H1 (cell line): ENCODE data around the gene FKBP1B. TPM values are rescaled to one million over a fixed set of nuclear protein-coding genes. Genes with fewer than 3 reads are reported as not detected.

Experiments used
- CTCF ChIA-PET: fragments of 300-600 bp; sonication (Branson Sonifier 250); formaldehyde crosslinking; loops from one replicate; lab custom pipeline; 2021; ENCODE audit not compliant: partially characterized antibody; lab: Charles Lee
- POLR2A ChIA-PET: fragments of 300-600 bp; sonication (Branson Sonifier 250); formaldehyde crosslinking; loops from one replicate; lab custom pipeline; 2021; ENCODE audit warnings: inconsistent platforms; ENCODE audit not compliant: partially characterized antibody; lab: Charles Lee
- DNase-seq, 2 experiments: peaks; one replicate each; pipeline versions ENCODE4 v3.0.0 to v3.0.0-alpha.2; 2010 to 2022; ENCODE audit warnings: low spot score in 2 of 2, low read depth in 1 of 2, mixed read lengths in 1 of 2
- FAIRE-seq: peaks from 2 replicates; lab custom pipeline; 2011; peaks lifted over from hg19 to GRCh38; lab: Jason Lieb, UNC
- H2AFZ ChIP-seq: 2 replicates; pipeline ENCODE4 v1.8.1; 2012; ENCODE audit warnings: low read length, inconsistent platforms
- H2AK5ac ChIP-seq: 2 replicates; pipeline ENCODE4 v1.6.1; 2013; ENCODE audit warnings: low read depth, low read length
- H2BK120ac ChIP-seq: replicated peaks from 2 replicates; pipeline ENCODE3; 2013; ENCODE audit warnings: low read depth, low read length, inconsistent platforms
- H2BK12ac ChIP-seq: 2 replicates; pipeline ENCODE4 v1.6.1; 2013; ENCODE audit warnings: low read depth, low read length
- H2BK15ac ChIP-seq: 2 replicates; pipeline ENCODE4 v1.6.1; 2013; ENCODE audit warnings: low read length
- H2BK20ac ChIP-seq: 2 replicates; pipeline ENCODE4 v1.6.1; 2013; ENCODE audit warnings: low read length
- H2BK5ac ChIP-seq: 2 replicates; pipeline ENCODE4 v1.6.1; 2013; ENCODE audit warnings: low read depth, low read length
- H3K14ac ChIP-seq: 2 replicates; pipeline ENCODE4 v1.6.1; 2013; ENCODE audit warnings: inconsistent platforms; ENCODE audit not compliant: insufficient read length
- H3K18ac ChIP-seq: 2 replicates; pipeline ENCODE4 v1.6.1; 2013; ENCODE audit warnings: low read length; ENCODE audit errors: extremely low read depth
- H3K23ac ChIP-seq: 2 replicates; pipeline ENCODE4 v1.6.1; 2013; ENCODE audit warnings: inconsistent platforms; ENCODE audit not compliant: insufficient read length
- H3K23me2 ChIP-seq: 2 replicates; pipeline ENCODE4 v1.6.1; 2013; ENCODE audit warnings: low read depth, low read length
- H3K27ac ChIP-seq: 2 replicates; pipeline ENCODE4 v1.6.1; 2011; ENCODE audit warnings: low read depth, low read length, inconsistent platforms
- H3K27me3 ChIP-seq, 4 experiments: replicated peaks in 1 of 4; 1 replicate in 1 of 4; 2 replicates in 3 of 4; pipeline versions ENCODE4 v1.6.1 to v1.8.1; 2011 to 2013; ENCODE audit warnings: low read length in 3 of 4, mild to moderate bottlenecking in 3 of 4, inconsistent platforms in 2 of 4, mixed read lengths in 2 of 4, moderate library complexity in 1 of 4; ENCODE audit not compliant: control insufficient read depth in 3 of 4, insufficient read depth in 3 of 4; ENCODE audit errors: extremely low read depth in 1 of 4
- H3K36me3 ChIP-seq, 4 experiments: 2 replicates each; pipeline versions ENCODE4 v1.6.1 to v1.8.1; 2011 to 2013; ENCODE audit warnings: mild to moderate bottlenecking in 4 of 4, low read length in 3 of 4, moderate library complexity in 2 of 4, control low read depth in 1 of 4, inconsistent platforms in 1 of 4; ENCODE audit not compliant: insufficient read depth in 4 of 4, control insufficient read depth in 2 of 4
- H3K4ac ChIP-seq: replicated peaks from 2 replicates; pipeline ENCODE3; 2013; ENCODE audit warnings: low read length, low read depth, mixed read lengths, inconsistent platforms; ENCODE audit not compliant: insufficient read length
- H3K4me1 ChIP-seq, 4 experiments: replicated peaks in 1 of 4; 1 replicate in 1 of 4; 2 replicates in 3 of 4; pipeline versions ENCODE4 v1.6.1 to v1.8.1; 2011 to 2013; ENCODE audit warnings: low read length in 3 of 4, inconsistent platforms in 2 of 4, mixed read lengths in 1 of 4; ENCODE audit not compliant: insufficient read depth in 4 of 4, control insufficient read depth in 3 of 4
- H3K4me2 ChIP-seq, 2 experiments: 2 replicates each; pipeline versions ENCODE4 v1.6.1 to v1.8.1; 2011 to 2013; ENCODE audit warnings: low read depth in 2 of 2, low read length in 2 of 2, control low read depth in 1 of 2, inconsistent platforms in 1 of 2, mild to moderate bottlenecking in 1 of 2; ENCODE audit not compliant: insufficient read depth in 1 of 2
- H3K4me3 ChIP-seq, 4 experiments: fragments of 200-600, 300-600 bp in 1 of 4; sonication (generic), shearing (Covaris generic), sonication (Bioruptor Twin) in 1 of 4; 2 replicates each; pipeline versions ENCODE4 v1.5.1 to v1.8.1; 2011 to 2016; ENCODE audit warnings: low read length in 4 of 4, low read depth in 3 of 4, control low read depth in 2 of 4, inconsistent platforms in 2 of 4, mild to moderate bottlenecking in 2 of 4, mixed read lengths in 1 of 4, moderate library complexity in 1 of 4; ENCODE audit not compliant: insufficient read depth in 2 of 4; ENCODE audit errors: extremely low read depth in 1 of 4
- H3K56ac ChIP-seq: replicated peaks from 2 replicates; pipeline ENCODE3; 2013; ENCODE audit warnings: low read depth, mild to moderate bottlenecking, mixed read lengths, low read length, inconsistent platforms; ENCODE audit not compliant: insufficient read length
- H3K79me1 ChIP-seq: 2 replicates; pipeline ENCODE4 v1.6.1; 2013; ENCODE audit warnings: low read depth, low read length, control low read depth
- H3K79me2 ChIP-seq, 2 experiments: 2 replicates each; pipeline versions ENCODE4 v1.6.1 to v1.8.1; 2012 to 2013; ENCODE audit warnings: low read length in 2 of 2, mild to moderate bottlenecking in 2 of 2, inconsistent platforms in 1 of 2; ENCODE audit not compliant: insufficient read depth in 2 of 2, control insufficient read depth in 1 of 2
- H3K9ac ChIP-seq, 4 experiments: replicated peaks in 1 of 4; 1 replicate in 1 of 4; 2 replicates in 3 of 4; pipeline versions ENCODE4 v1.6.1 to v1.8.1; 2011 to 2013; ENCODE audit warnings: low read depth in 3 of 4, low read length in 3 of 4, control low read depth in 2 of 4, mild to moderate bottlenecking in 2 of 4, moderate library complexity in 2 of 4, inconsistent platforms in 1 of 4; ENCODE audit errors: extremely low read depth in 1 of 4
- H3K9me3 ChIP-seq, 2 experiments: 2 replicates each; pipeline versions ENCODE4 v1.6.1 to v1.8.1; 2012 to 2013; ENCODE audit warnings: mild to moderate bottlenecking in 2 of 2, moderate library complexity in 2 of 2, control low read depth in 1 of 2, inconsistent platforms in 1 of 2, low read depth in 1 of 2, low read length in 1 of 2, mixed read lengths in 1 of 2; ENCODE audit not compliant: insufficient read depth in 2 of 2
- H4K20me1 ChIP-seq, 2 experiments: replicated peaks in 1 of 2; 2 replicates each; pipeline versions ENCODE3 to v1.8.1; 2011 to 2013; ENCODE audit warnings: inconsistent platforms in 2 of 2, low read length in 2 of 2, mild to moderate bottlenecking in 1 of 2; ENCODE audit not compliant: insufficient read depth in 2 of 2, control insufficient read depth in 1 of 2
- H4K5ac ChIP-seq: 2 replicates; pipeline ENCODE4 v1.6.1; 2013; ENCODE audit warnings: low read length, low read depth, mixed read lengths, inconsistent platforms; ENCODE audit not compliant: insufficient read length
- H4K8ac ChIP-seq: 2 replicates; pipeline ENCODE4 v1.8.0; 2013; ENCODE audit warnings: mild to moderate bottlenecking, moderate library complexity, low read length, inconsistent platforms; ENCODE audit not compliant: insufficient read depth; ENCODE audit errors: extremely low read depth
- H4K91ac ChIP-seq: replicated peaks from 2 replicates; pipeline ENCODE3; 2013; ENCODE audit warnings: low read length, mixed read lengths, inconsistent platforms; ENCODE audit not compliant: insufficient read length
- BACH1 ChIP-seq: IDR thresholded peaks from 2 replicates; pipeline ENCODE4 v1.6.1; 2012; ENCODE audit warnings: low read length, improper control_type of control experiment
- BRCA1 ChIP-seq: IDR thresholded peaks from 2 replicates; pipeline ENCODE4 v1.6.1; 2012; ENCODE audit warnings: low read depth, low read length, improper control_type of control experiment
- CHD2 ChIP-seq: IDR thresholded peaks from 2 replicates; pipeline ENCODE4 v1.6.1; 2012; ENCODE audit warnings: low read length, improper control_type of control experiment
- CTCF ChIP-seq, 3 experiments: IDR thresholded peaks; 1 replicate in 2 of 3; 2 replicates in 1 of 3; pipeline versions ENCODE4 v1.5.1 to v1.6.1; 2011; ENCODE audit warnings: low read length in 3 of 3, mild to moderate bottlenecking in 3 of 3, inconsistent platforms in 2 of 3, low read depth in 1 of 3, moderate library complexity in 1 of 3; ENCODE audit not compliant: insufficient read depth in 1 of 3; ENCODE audit errors: control extremely low read depth in 1 of 3
- POLR2AphosphoS5 ChIP-seq: IDR thresholded peaks from 2 replicates; pipeline ENCODE4 v1.6.1; 2011; ENCODE audit warnings: low read depth, low read length
- SP1 ChIP-seq: IDR thresholded peaks from 2 replicates; pipeline ENCODE4 v1.6.1; 2011; ENCODE audit warnings: low read depth, low read length
- SP2 ChIP-seq: IDR thresholded peaks from 2 replicates; pipeline ENCODE4 v1.6.1; 2012; ENCODE audit warnings: mild to moderate bottlenecking, low read length, inconsistent platforms
- TEAD4 ChIP-seq: IDR thresholded peaks from 2 replicates; pipeline ENCODE4 v1.6.1; 2012; ENCODE audit warnings: low read depth, low read length, inconsistent platforms, mixed read lengths
- USF2 ChIP-seq: IDR thresholded peaks from 2 replicates; pipeline ENCODE4 v1.6.1; 2011; ENCODE audit warnings: low read length, improper control_type of control experiment
- YY1 ChIP-seq: IDR thresholded peaks from 2 replicates; pipeline ENCODE4 v1.6.1; 2011; ENCODE audit warnings: low read depth, mild to moderate bottlenecking, low read length
- ZNF274 ChIP-seq: IDR thresholded peaks from 2 replicates; pipeline ENCODE4 v1.7.0; 2012; ENCODE audit warnings: low read length, borderline replicate concordance; ENCODE audit errors: extremely low read depth
- WGBS, 2 experiments: shearing (Covaris generic) in 1 of 2; methylation state at CpG; one replicate each; pipeline versions ENCODE4 v1.1.6 to v1.1.7; 2013 to 2015; ENCODE audit warnings: low lambda C conversion rate in 2 of 2, mixed read lengths in 2 of 2, inconsistent platforms in 1 of 2, low coverage in 1 of 2, missing lambda C conversion rate in 1 of 2; ENCODE audit not compliant: insufficient replicate concordance in 2 of 2, insufficient coverage in 1 of 2, insufficient read length in 1 of 2; ENCODE audit errors: extremely low coverage in 1 of 2, missing lambda C conversion rate in 1 of 2; 5-methylcytosine and 5-hydroxymethylcytosine counted together
- polyA plus RNA-seq, 7 experiments: library from polyadenylated mRNA; depleted of rRNA in 3 of 7; stranded (reverse) in 5 of 7; unstranded in 2 of 7; fragments of >200 nt in 5 of 7; fragments of 200-250 nt in 2 of 7; gene quantifications; 1 replicate in 5 of 7; 2 replicates in 1 of 7; 4 replicates in 1 of 7; pipeline versions ENCODE4 v1.2.1 to v1.2.3, GENCODE V29; 2011 to 2013; ENCODE audit warnings: missing spikeins in 2 of 7, mixed read lengths in 2 of 7
- total RNA-seq: library from RNA; stranded (reverse); fragmentation: NEBNext Ultra II Directional; extraction: Animal tissue kit (Norgen Biotek cat#: 25700); gene quantifications from 2 replicates; pipeline ENCODE4 v1.2.1, GENCODE V29; 2021

Gene FKBP1B
- total and polyA plus RNA-seq, 2 of the 8 experiments (the other 6 are each of a cell fraction or from before 2014, with no cell fraction given): 50.8 to 151 TPM

GRCh38 chr2:24047703-24048033 lies 1.9 kb upstream of the FKBP1B start:
- WGBS, 2 experiments: 57% methylated on average over 8 of the region's 8 CpGs; no CpG with 5 or more reads in 1 of the 2 experiments
- no peak for FAIRE-seq
- no peak for TF ChIP-seq CTCF (IDR thresholded peaks at IDR 0.05; ENCODE audit: control extremely low read depth in 1 of 3, insufficient read depth in 1 of 3, low read depth in 1 of 3, low read length in 3 of 3)
- no peak; the same call in 1 of the 2 replicates for TF ChIP-seq SP2
- no peak for TF ChIP-seq BACH1
- TF ChIP-seq USF2: no peak
- no peak for TF ChIP-seq POLR2AphosphoS5
- TF ChIP-seq ZNF274: no peak
- no peak for TF ChIP-seq SP1
- TF ChIP-seq TEAD4: no peak
- TF ChIP-seq BRCA1: no peak
- TF ChIP-seq YY1: no peak
- TF ChIP-seq CHD2: no peak

More at GRCh38 chr2:24047703-24048033, 1.9 kb upstream of the FKBP1B start:
- Histone ChIP-seq H3K9me3 (no peaks in the 10 kb centered on the region), H3K4me3 (peak overlapping the region in 2 of 4 experiments; percentile 12 to 95; a peak in 4 of 8 replicates), H2BK12ac (peak overlapping the region; percentile 52; the same call in 1 of the 2 replicates), H3K79me1 (peaks cover 2% of the 10 kb centered on the region; the same call in 1 of the 2 replicates), H3K27ac (no peak overlapping the region), H4K20me1 (peaks cover 0 to 3% of the 10 kb centered on the region in 2 experiments), H4K5ac (peak overlapping the region; percentile 41), H3K14ac (no peak overlapping the region), H3K23me2 (peaks cover 5% of the 10 kb centered on the region; the same call in 1 of the 2 replicates), H3K4me1 (peaks cover 5 to 12% (median 6%) of the 10 kb centered on the region in 4 experiments; a peak in 5 of 7 replicates), H3K23ac (no peak overlapping the region), H2AK5ac (no peak overlapping the region), H3K79me2 (peaks cover 0 to 40% of the 10 kb centered on the region in 2 experiments; a peak in 3 of 4 replicates), H3K36me3 (no peaks in the 10 kb centered on the region), H3K56ac (no peak overlapping the region), H3K27me3 (no peaks in the 10 kb centered on the region), H2BK5ac (no peak overlapping the region), H4K8ac (peak overlapping the region; percentile 19; the same call in 1 of the 2 replicates), H2BK15ac (no peak overlapping the region), H2AFZ (peak overlapping the region; percentile 25), H3K4me2 (peak overlapping the region; percentile 29 to 36), H2BK20ac (no peak overlapping the region), H2BK120ac (no peak overlapping the region), H3K4ac (no peak overlapping the region), H4K91ac (no peak overlapping the region), H3K18ac (no peak overlapping the region), H3K9ac (peak overlapping the region in 1 of 4 experiments; percentile 4; a peak in 1 of 7 replicates)
- CTCF ChIA-PET: interaction anchor here (0.6 to 4.8 kb wide), 7 partner anchors 13 to 191 kb away, joined by 3 to 23 read pairs (median 3); partner anchors contain the start of genes ATAD2B and TP53I3
- POLR2A ChIA-PET: interaction anchor here (0.7 to 3.1 kb wide), 18 partner anchors 8 to 122 kb away, joined by 3 to 22 read pairs (median 5); partner anchors contain the start of genes ATAD2B, MFSD2B and SF3B6
- DNase-seq: peak in 1 of 2 experiments; percentile 70
